LNCaP clone FGC (cell line): Measurements from ENCODE around the gene PROM2.

ENCODE experiments used
- DNase-seq: peaks from one replicate; pipeline ENCODE4 v3.0.0-alpha.2; 2011; ENCODE audit warnings: low read depth
- H3K4me3 ChIP-seq: 2 replicates; pipeline ENCODE4 v1.5.1; 2011; ENCODE audit warnings: mild to moderate bottlenecking, low read depth, low read length, control low read depth
- CTCF ChIP-seq: IDR thresholded peaks from 2 replicates; pipeline ENCODE4 v1.5.1; 2012; ENCODE audit warnings: mild to moderate bottlenecking; ENCODE audit not compliant: control insufficient read depth, insufficient read depth; ENCODE audit errors: extremely low read depth

Gene PROM2

GRCh38 chr2:95295376-95295775 lies 21.1 kb downstream of the PROM2 start:
- TF ChIP-seq CTCF = no peak
- DNase-seq = no peak

GRCh38 chr2:95296011-95296410 lies 21.8 kb downstream of the PROM2 start:
- TF ChIP-seq CTCF = no peak
- DNase-seq = no peak
- H3K4me3 ChIP-seq = no peak overlapping the region

More at GRCh38 chr2:95295376-95295775, 21.1 kb downstream of the PROM2 start:
- H3K4me3 ChIP-seq = no peak overlapping the region

DNA sequence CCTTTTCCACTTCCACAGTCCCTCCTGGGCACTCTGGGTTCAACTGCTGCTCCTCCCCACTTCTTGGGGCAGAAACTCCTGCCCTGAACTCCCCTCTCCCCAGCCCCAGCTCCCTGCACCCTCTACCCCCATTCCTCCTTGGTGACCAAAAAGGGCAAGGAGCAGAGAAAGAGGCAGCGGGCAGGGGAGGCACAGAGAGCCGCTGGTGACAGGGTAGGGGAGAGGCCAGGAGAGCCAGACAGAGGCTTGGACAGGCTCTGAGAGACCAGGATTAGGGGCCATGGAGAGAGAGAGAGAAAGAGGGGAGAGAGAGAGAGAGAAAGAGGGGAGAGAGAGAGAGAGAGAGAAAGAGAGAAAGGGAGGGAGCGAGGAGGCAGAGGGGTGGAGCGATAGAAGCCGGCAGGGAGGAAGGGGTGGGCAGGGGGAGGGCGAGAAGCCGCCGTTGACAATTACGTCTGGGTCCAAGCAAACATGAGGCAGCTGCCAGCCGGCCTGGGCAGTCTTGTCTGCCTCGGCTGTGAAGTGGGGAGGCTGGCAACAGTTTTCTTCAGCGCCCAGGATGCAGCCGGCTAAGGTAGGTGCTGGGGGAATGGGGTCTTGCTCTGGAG lies 22.7 kb downstream of the PROM2 start, which contains the start of gene KCNIP3:
Gene KCNIP3, plus strand, starts transcription at position 468 of the 608 bp plus-strand sequence. Its CDS starts 92 bp downstream, at position 560.
- 0 out of 2 replicates have a peak within 1 kb of the TSS, but pooled peaks have one; percentile 2 for H3K4me3 ChIP-seq
- no peak for TF ChIP-seq CTCF
- peak; percentile 41 for DNase-seq

DNA sequence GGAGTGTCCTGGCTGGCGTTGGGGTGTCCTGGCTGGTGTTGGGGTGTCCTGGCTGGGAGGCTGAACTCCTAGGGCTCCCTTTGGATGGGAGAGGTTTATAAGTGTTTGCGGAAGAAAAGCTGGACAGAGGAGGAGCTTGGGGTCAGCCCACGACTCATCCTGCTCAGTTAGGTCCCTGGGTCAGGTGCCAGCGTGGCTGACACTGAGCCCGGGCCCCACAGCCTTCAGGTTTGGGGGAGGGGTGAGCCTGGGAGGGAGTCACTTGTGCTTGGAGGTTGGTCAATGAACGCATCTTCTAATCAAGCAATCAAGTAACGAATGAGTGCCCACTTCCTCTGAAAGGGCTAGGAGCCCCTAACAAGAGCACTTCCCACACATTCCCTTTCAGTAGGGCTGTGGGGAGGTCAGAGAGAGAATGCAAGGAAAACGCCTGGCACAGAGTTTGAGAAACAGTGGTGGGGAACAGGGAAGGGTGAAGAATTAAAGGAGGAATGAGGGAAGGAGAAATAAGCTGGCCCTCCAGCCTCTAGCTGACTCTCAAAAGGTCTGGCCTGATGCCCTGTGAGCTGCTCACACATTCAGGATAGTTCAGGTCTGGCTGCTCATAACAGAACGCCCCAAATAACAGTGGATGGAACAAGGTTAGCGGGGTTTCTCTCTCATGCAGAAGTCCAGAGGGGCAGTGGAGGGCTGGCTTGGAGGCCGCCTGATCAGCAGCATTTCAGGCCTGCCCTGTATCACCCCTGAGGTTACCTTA lies 23.6 kb downstream of the PROM2 start:
- no peak for TF ChIP-seq CTCF
- H3K4me3 ChIP-seq = 0 out of 2 replicates have a peak overlapping the region, but pooled peaks have one; percentile 2
- no peak for DNase-seq

GRCh38 chr2:95298486-95299111 lies 24.4 kb downstream of the PROM2 start:
- no peak overlapping the region for H3K4me3 ChIP-seq
- TF ChIP-seq CTCF = no peak
- no peak for DNase-seq

DNA sequence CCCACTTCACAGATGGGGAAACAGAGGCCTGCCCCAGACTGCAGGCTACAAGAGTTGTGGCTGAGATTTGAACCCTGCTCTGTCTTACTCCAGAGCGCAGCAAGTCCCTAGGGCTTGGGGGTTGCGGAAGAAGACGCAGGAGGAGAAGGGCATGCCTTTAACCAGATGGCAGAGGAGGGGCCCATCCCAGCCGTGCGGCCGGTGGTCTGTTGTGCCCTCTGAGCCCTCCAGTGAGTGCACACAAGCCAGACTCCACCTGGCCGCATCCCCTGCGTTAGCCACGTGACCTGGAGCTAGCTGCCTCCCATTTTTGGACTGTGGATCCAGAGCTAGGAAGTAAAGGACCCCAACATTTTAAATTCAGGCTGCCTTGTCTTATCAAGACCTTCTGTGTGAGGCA lies 25.7 kb downstream of the PROM2 start:
- no peak for DNase-seq
- no peak for TF ChIP-seq CTCF

More for the DNA sequence above, 25.7 kb downstream of the PROM2 start:
- H3K4me3 ChIP-seq = no peak overlapping the region
